HepG2 (cell line): ENCODE measurements around the gene USP30. TPM values are rescaled to one million over a fixed set of nuclear protein-coding genes. Genes with fewer than 3 reads are reported as not detected.

ENCODE experiments used
- DBP ChIP-seq: sonication (generic); formaldehyde crosslinking; IDR thresholded peaks from 2 replicates; pipeline ENCODE4 v1.4.0; 2020; ENCODE audit warnings: missing genetic modification reagents; ENCODE audit errors: not compliant biosample characterization
- DPF2 ChIP-seq: sonication (generic); formaldehyde crosslinking; IDR thresholded peaks from 2 replicates; pipeline ENCODE4 v1.4.0; 2020; ENCODE audit warnings: mild to moderate bottlenecking, low read depth, missing genetic modification reagents, borderline replicate concordance
- HNF1B ChIP-seq: sonication (generic); formaldehyde crosslinking; IDR thresholded peaks from 2 replicates; pipeline ENCODE4 v1.5.1; 2020; ENCODE audit warnings: mild to moderate bottlenecking, moderate library complexity, missing genetic modification reagents
- LRRFIP1 ChIP-seq: sonication (generic); formaldehyde crosslinking; conservative IDR thresholded peaks from 2 replicates; pipeline ENCODE4 v1.4.0; 2020; ENCODE audit warnings: missing genetic modification reagents
- SMAD9 ChIP-seq: sonication (generic); formaldehyde crosslinking; IDR thresholded peaks from 2 replicates; pipeline ENCODE4 v1.5.1; 2020; ENCODE audit warnings: mild to moderate bottlenecking, missing genetic modification reagents
- THAP7 ChIP-seq: sonication (generic); formaldehyde crosslinking; IDR thresholded peaks from 2 replicates; pipeline ENCODE4 v1.8.1; 2023; ENCODE audit warnings: mild to moderate bottlenecking, missing genetic modification reagents
- ZNF407 ChIP-seq: sonication (generic); formaldehyde crosslinking; IDR thresholded peaks from one replicate; pipeline ENCODE4 v1.5.1; 2020; ENCODE audit warnings: mild to moderate bottlenecking, missing genetic modification reagents; ENCODE audit errors: not compliant biosample characterization
- ZNF512B ChIP-seq: sonication (generic); formaldehyde crosslinking; IDR thresholded peaks from 2 replicates; pipeline ENCODE4 v1.5.1; 2020; ENCODE audit warnings: missing genetic modification reagents, mild to moderate bottlenecking, borderline replicate concordance
- ZNF749 ChIP-seq: sonication (generic); formaldehyde crosslinking; IDR thresholded peaks from 2 replicates; pipeline ENCODE4 v1.8.0; 2022; ENCODE audit warnings: mild to moderate bottlenecking, missing genetic modification reagents, moderate library complexity, borderline replicate concordance
- polyA plus RNA-seq, 8 experiments: library from polyadenylated mRNA; depleted of rRNA in 3 of 8; stranded (reverse) in 7 of 8; unstranded in 1 of 8; fragments of >200 nt; fragmentation: Illumina TruSeq in 4 of 8; extraction: Trizol in 4 of 8; gene quantifications; 2 replicates each; pipeline versions ENCODE4 v1.2.1 to v1.2.3, GENCODE V29; 2011 to 2016; ENCODE audit warnings: low read depth in 4 of 8, missing spikeins in 1 of 8, mixed read lengths in 1 of 8; ENCODE audit not compliant: insufficient read depth in 1 of 8
- total RNA-seq, 5 experiments: library from RNA; depleted of rRNA; stranded (reverse); fragments of >200 nt; fragmentation: Illumina TruSeq; extraction: Trizol; gene quantifications; 2 replicates each; pipeline ENCODE4 v1.2.3, GENCODE V29; 2016; ENCODE audit warnings: low read depth in 1 of 5

Gene USP30
- total and polyA plus RNA-seq, 2 of the 13 experiments (the other 11 are each of a cell fraction or from before 2014, with no cell fraction given): 11.2 to 20.8 TPM

- no peak for TF ChIP-seq ZNF512B
- TF ChIP-seq ZNF749: peak; percentile 37; the same call in 1 of the 2 replicates
- TF ChIP-seq DBP (CRISPR knock-in tag): no peak
- TF ChIP-seq LRRFIP1: no peak
- no peak for TF ChIP-seq THAP7 (CRISPR knock-in tag)
- peak; percentile 49 for TF ChIP-seq HNF1B (CRISPR knock-in tag)
- no peak for TF ChIP-seq DPF2
- no peak for TF ChIP-seq SMAD9 (CRISPR knock-in tag)
- TF ChIP-seq ZNF407: peak; percentile 17
Observed at GRCh38 chr12:109097435-109098182, 45.2 kb downstream of the USP30 start, which contains the start of gene UNG (continued).
